OCI-LY1 (cell line): ENCODE data around the gene CENPU.

ENCODE experiments used
- H2AFZ ChIP-seq: fragments of 200-600 bp; sonication (generic), shearing (Covaris generic); 2 replicates; pipeline ENCODE4 v1.6.0; 2014; ENCODE audit warnings: antibody characterized with exemption, mild to moderate bottlenecking, low read length
- H3F3A ChIP-seq: fragments of 200-600 bp; sonication (generic), shearing (Covaris generic); 2 replicates; pipeline ENCODE4 v1.6.0; 2014; ENCODE audit warnings: mild to moderate bottlenecking, antibody characterized with exemption, low read length, moderate library complexity; ENCODE audit not compliant: insufficient read depth
- H3K27ac ChIP-seq: fragments of 200-600 bp; sonication (generic); 2 replicates; pipeline ENCODE4 v1.5.1; 2014; ENCODE audit warnings: low read length, mixed run types, mild to moderate bottlenecking, low read depth; ENCODE audit not compliant: poor library complexity, severe bottlenecking
- H3K27me3 ChIP-seq: fragments of 200-600 bp; sonication (generic); 2 replicates; pipeline ENCODE4 v1.6.0; 2014; ENCODE audit warnings: antibody characterized with exemption, mild to moderate bottlenecking, low read length, moderate library complexity; ENCODE audit not compliant: insufficient read depth
- H3K36me3 ChIP-seq: fragments of 200-600 bp; sonication (generic); 2 replicates; pipeline ENCODE4 v1.6.1; 2014; ENCODE audit warnings: mild to moderate bottlenecking, antibody characterized with exemption, low read length, moderate library complexity, mixed read lengths; ENCODE audit not compliant: insufficient read depth
- H3K4me1 ChIP-seq: fragments of 200-600 bp; sonication (generic); 2 replicates; pipeline ENCODE4 v1.5.1; 2014; ENCODE audit warnings: mild to moderate bottlenecking, low read length, moderate library complexity; ENCODE audit not compliant: insufficient read depth, severe bottlenecking
- H3K4me2 ChIP-seq: fragments of 200-600 bp; sonication (generic), shearing (Covaris generic); 2 replicates; pipeline ENCODE4 v1.6.1; 2014; ENCODE audit warnings: low read length
- H3K4me3 ChIP-seq: fragments of 200-600 bp; sonication (generic); 2 replicates; pipeline ENCODE4 v1.5.1; 2014; ENCODE audit warnings: low read length, low read depth, mild to moderate bottlenecking, mixed read lengths; ENCODE audit not compliant: poor library complexity, severe bottlenecking
- H3K79me2 ChIP-seq: fragments of 200-600 bp; shearing (Covaris generic); 2 replicates; pipeline ENCODE4 v1.6.1; 2016; ENCODE audit warnings: mixed run types, low read length, mixed read lengths; ENCODE audit not compliant: insufficient read depth
- H3K9ac ChIP-seq: fragments of 200-600 bp; sonication (generic), shearing (Covaris generic); 2 replicates; pipeline ENCODE4 v1.6.1; 2014; ENCODE audit warnings: mild to moderate bottlenecking, low read length, mixed read lengths
- H3K9me2 ChIP-seq: fragments of 200-600 bp; sonication (generic), shearing (Covaris generic); 2 replicates; pipeline ENCODE4 v1.6.1; 2014; ENCODE audit warnings: low read depth, mild to moderate bottlenecking, low read length, mixed read lengths
- H3K9me3 ChIP-seq: fragments of 200-600 bp; shearing (Covaris generic); 2 replicates; pipeline ENCODE4 v1.6.1; 2014; ENCODE audit warnings: low read length, mixed read lengths
- H4K20me1 ChIP-seq: fragments of 200-600 bp; sonication (generic), shearing (Covaris generic); 2 replicates; pipeline ENCODE4 v1.6.0; 2016; ENCODE audit warnings: mild to moderate bottlenecking, low read length; ENCODE audit not compliant: insufficient read depth
- EZH2 ChIP-seq: fragments of 200-600 bp; sonication (generic), shearing (Covaris generic); IDR thresholded peaks from 2 replicates; pipeline ENCODE4 v1.8.0; 2017; ENCODE audit warnings: borderline replicate concordance, mixed run types, mild to moderate bottlenecking, antibody characterized with exemption, low read length, moderate library complexity, mixed read lengths
- TF ChIP-seq, protein P1 (sequence below): fragments of 200-600 bp; sonication (generic), shearing (Covaris generic); IDR thresholded peaks from 2 replicates; pipeline ENCODE4 v1.5.1; 2017; ENCODE audit warnings: mild to moderate bottlenecking, antibody characterized with exemption, low read length, moderate library complexity, mixed read lengths

The CENPU gene

DNA sequence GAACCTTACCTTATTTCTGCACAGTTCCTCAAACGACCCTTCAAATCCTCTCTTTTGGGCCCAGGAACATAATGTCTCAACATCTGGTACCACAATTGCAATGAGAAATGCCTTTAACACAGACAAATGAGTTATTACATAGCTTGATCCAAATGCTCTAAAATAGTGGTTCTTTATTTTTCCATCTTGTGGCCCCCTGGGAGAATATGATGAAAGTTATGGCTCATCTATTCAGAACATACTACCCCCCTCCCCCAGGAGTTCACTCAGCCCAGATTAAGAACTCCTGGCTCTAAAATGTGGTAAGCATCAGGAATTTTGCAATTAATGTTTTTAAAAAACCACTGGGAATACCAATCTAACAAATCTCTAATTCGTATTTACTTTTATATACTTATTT is 23.9 kb upstream of the CENPU start:
- TF ChIP-seq EZH2, result no peak
- TF ChIP-seq, protein P1, sequence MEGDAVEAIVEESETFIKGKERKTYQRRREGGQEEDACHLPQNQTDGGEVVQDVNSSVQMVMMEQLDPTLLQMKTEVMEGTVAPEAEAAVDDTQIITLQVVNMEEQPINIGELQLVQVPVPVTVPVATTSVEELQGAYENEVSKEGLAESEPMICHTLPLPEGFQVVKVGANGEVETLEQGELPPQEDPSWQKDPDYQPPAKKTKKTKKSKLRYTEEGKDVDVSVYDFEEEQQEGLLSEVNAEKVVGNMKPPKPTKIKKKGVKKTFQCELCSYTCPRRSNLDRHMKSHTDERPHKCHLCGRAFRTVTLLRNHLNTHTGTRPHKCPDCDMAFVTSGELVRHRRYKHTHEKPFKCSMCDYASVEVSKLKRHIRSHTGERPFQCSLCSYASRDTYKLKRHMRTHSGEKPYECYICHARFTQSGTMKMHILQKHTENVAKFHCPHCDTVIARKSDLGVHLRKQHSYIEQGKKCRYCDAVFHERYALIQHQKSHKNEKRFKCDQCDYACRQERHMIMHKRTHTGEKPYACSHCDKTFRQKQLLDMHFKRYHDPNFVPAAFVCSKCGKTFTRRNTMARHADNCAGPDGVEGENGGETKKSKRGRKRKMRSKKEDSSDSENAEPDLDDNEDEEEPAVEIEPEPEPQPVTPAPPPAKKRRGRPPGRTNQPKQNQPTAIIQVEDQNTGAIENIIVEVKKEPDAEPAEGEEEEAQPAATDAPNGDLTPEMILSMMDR, result no peak
- no peaks in the 10 kb centered on the region for H4K20me1 ChIP-seq
- no peak overlapping the region for H3K4me2 ChIP-seq
- H3F3A ChIP-seq, result no peaks in the 10 kb centered on the region
- H3K36me3 ChIP-seq, result no peaks in the 10 kb centered on the region
- no peaks in the 10 kb centered on the region for H3K9me2 ChIP-seq
- no peaks in the 10 kb centered on the region for H3K27me3 ChIP-seq
- no peaks in the 10 kb centered on the region for H3K9me3 ChIP-seq
- no peak overlapping the region for H3K27ac ChIP-seq
- no peak overlapping the region for H2AFZ ChIP-seq
- no peaks in the 10 kb centered on the region for H3K4me1 ChIP-seq
- no peak overlapping the region for H3K4me3 ChIP-seq
- no peaks in the 10 kb centered on the region for H3K79me2 ChIP-seq
- no peak overlapping the region for H3K9ac ChIP-seq

DNA sequence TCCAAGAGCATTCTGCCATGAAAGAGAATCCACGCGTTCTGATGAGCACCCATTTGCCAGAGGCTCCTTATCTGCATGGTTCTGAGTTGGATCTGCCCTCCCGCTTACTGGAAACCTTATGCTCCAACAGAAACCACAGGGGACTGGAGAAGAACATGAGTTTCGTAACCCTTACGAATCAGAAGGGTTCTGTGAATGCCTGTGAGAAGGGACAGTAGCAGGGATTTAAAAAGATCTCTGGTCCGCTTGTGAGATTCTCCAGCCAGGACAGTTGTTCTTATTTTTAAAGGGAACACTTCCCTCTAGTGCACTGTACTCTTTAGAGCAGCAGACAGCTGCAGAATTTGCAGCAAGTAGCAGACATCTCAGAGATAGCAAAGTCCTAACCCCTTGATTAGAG is 22.5 kb upstream of the CENPU start:
- H3K4me2 ChIP-seq, result no peak overlapping the region
- H3K9me2 ChIP-seq, result no peaks in the 10 kb centered on the region
- H2AFZ ChIP-seq, result no peak overlapping the region
- H3K9me3 ChIP-seq, result no peaks in the 10 kb centered on the region
- H3K79me2 ChIP-seq, result no peaks in the 10 kb centered on the region
- no peaks in the 10 kb centered on the region for H3K4me1 ChIP-seq
- H3K4me3 ChIP-seq, result no peak overlapping the region
- H3K27me3 ChIP-seq, result no peaks in the 10 kb centered on the region
- H3F3A ChIP-seq, result no peaks in the 10 kb centered on the region
- no peak overlapping the region for H3K9ac ChIP-seq
- H3K36me3 ChIP-seq, result no peaks in the 10 kb centered on the region
- TF ChIP-seq, protein P1, result no peak
- no peak for TF ChIP-seq EZH2
- H3K27ac ChIP-seq, result no peak overlapping the region
- H4K20me1 ChIP-seq, result no peaks in the 10 kb centered on the region

DNA sequence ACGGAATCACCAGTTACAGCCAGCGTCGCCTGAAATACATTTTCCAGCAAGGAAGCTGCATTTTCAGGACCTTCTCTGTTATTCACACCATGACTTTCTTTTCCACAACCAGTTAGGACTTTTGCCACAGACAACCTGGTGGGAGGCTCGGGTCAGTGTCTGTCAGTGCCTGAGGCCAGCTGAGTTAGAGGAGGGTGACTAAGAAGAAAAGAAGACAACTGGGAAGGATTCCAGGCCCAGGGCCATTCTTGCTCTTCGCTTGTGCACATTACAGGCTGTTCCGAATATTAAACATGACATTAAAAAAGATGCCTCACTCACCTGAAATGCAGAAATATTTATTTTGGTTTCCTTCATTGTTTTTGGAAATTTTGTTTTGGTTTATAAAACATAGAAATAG is 21.4 kb upstream of the CENPU start:
- H3K36me3 ChIP-seq, result no peaks in the 10 kb centered on the region
- no peaks in the 10 kb centered on the region for H3K27me3 ChIP-seq
- H3K4me3 ChIP-seq, result no peak overlapping the region
- H2AFZ ChIP-seq, result no peak overlapping the region
- no peaks in the 10 kb centered on the region for H3K9me3 ChIP-seq
- H3K4me2 ChIP-seq, result no peak overlapping the region
- no peak overlapping the region for H3K9ac ChIP-seq
- no peak for TF ChIP-seq EZH2
- TF ChIP-seq, protein P1, result no peak
- no peaks in the 10 kb centered on the region for H3K9me2 ChIP-seq
- H3K27ac ChIP-seq, result no peak overlapping the region
- H3K79me2 ChIP-seq, result no peaks in the 10 kb centered on the region
- H4K20me1 ChIP-seq, result no peaks in the 10 kb centered on the region
- H3K4me1 ChIP-seq, result no peaks in the 10 kb centered on the region
- no peaks in the 10 kb centered on the region for H3F3A ChIP-seq
